ENCODE data around the gene RIT2. TPM values are rescaled to one million over a fixed set of nuclear protein-coding genes. Genes with fewer than 3 reads are reported as not detected.

The RIT2 gene
- total RNA-seq: not detected in 2 replicates

DNA sequence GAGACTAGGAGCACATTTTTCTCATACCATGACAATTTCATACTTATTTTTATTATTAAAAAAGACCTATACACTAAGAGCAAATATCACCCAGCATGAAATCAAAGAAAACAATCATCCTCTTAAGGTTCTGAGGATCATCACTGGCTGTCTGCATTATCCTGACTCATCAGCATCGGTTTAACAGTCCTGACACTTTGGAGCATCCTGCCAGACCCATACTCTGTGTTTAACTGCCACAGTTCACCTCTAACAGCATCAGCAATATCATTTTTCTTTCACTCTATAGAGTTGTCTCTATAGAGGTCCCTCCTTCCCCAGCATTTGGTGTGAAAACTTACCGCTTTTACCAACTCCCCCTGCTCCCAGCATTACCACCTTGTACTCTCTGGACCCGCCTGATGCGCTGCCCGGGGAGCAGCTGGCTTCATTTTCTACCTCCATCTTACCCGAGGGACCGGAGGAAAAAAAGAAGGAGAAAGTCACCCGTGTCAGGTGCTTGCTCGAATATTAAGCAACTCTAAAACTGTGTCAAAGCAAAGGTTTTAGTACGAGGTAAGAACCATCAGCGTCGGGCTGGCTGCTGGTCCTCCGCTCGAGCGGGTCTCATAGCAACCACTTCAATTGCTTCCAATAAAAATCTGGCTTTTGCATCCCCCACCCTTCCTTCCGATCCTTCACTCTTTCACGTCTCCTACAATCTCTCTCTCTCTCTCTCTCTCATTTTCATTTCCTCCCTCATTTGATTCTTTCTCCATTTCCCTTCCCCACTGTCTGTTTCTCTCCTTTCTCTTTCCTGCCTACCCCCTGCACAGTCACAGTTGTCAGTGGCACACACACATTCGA is at the start of gene RIT2:
Gene RIT2, minus strand, starts transcription at position 610 of the 846 bp plus-strand sequence.

Other genes starting within 250 kb of the RIT2 start
- not detected in 2 replicates for gene SYT4, start 161.8 kb upstream of the RIT2 start, total RNA-seq